ENCODE measurements around the gene RFFL. TPM values are rescaled to one million over a fixed set of nuclear protein-coding genes. Genes with fewer than 3 reads are reported as not detected.
"Not testable (repeated sequence)": the region's sequence is repeated elsewhere in the genome, so short reads cannot be mapped to it uniquely, and the experiment has no call there.

RFFL gene
- total RNA-seq, 1 experiment from 2014 or later = 37.7 TPM

- ChIA-PET CTCF (no interaction called here), POLR2A (ENCODE audit: unreplicated experiment) (no interaction called here)
- H2AFZ ChIP-seq (ENCODE audit: low read length) = no peak overlapping the region
- ATAC-seq (no peak), DNase-seq (no peak)
- no peaks in the 10 kb centered on the region for H3K27me3 ChIP-seq (ENCODE audit: low read length)
- H4K20me1 ChIP-seq (ENCODE audit: low read length) = no peaks in the 10 kb centered on the region
- peaks cover 11% of the 10 kb centered on the region; the same call in 1 of the 2 replicates for H3K4me1 ChIP-seq (ENCODE audit: insufficient read depth, low read length)
- intact Hi-C loops (cut with micrococcal nuclease) = no loop called here
- H3K4me2 ChIP-seq (ENCODE audit: low read length) = no peak overlapping the region
- no peaks in the 10 kb centered on the region for H3K36me3 ChIP-seq (ENCODE audit: low read depth, low read length)
- H3K4me3 ChIP-seq (ENCODE audit: low read length) = no peak overlapping the region
- H3F3A ChIP-seq (ENCODE audit: low read length, unreplicated experiment) = peaks cover 5% of the 10 kb centered on the region
- H3K27ac ChIP-seq (ENCODE audit: low read length) = no peak overlapping the region
- no TSS peak for BruUV-seq (replicated peaks)
- H3K9me2 ChIP-seq (replicated peaks; ENCODE audit: low read length) = no peaks in the 10 kb centered on the region
- no peak for TF ChIP-seq EZH2 (IDR thresholded peaks at IDR 0.05; ENCODE audit: low read length, unreplicated experiment)
- no peak for TF ChIP-seq CTCF (conservative IDR thresholded peaks at IDR 0.05; ENCODE audit: low read depth, low read length)
- TF ChIP-seq EZH2phosphoT487 (IDR thresholded peaks at IDR 0.05; ENCODE audit: borderline replicate concordance, low read length) = no peak
- no peak overlapping the region for H3K9ac ChIP-seq (ENCODE audit: low read length)
- H3K79me2 ChIP-seq (ENCODE audit: low read length) = peaks cover 75% of the 10 kb centered on the region
- no peaks in the 10 kb centered on the region for H3K9me3 ChIP-seq (ENCODE audit: low read length)
Observed at GRCh38 chr17:35046245-35046644, 17.3 kb downstream of the RFFL start.

DNA sequence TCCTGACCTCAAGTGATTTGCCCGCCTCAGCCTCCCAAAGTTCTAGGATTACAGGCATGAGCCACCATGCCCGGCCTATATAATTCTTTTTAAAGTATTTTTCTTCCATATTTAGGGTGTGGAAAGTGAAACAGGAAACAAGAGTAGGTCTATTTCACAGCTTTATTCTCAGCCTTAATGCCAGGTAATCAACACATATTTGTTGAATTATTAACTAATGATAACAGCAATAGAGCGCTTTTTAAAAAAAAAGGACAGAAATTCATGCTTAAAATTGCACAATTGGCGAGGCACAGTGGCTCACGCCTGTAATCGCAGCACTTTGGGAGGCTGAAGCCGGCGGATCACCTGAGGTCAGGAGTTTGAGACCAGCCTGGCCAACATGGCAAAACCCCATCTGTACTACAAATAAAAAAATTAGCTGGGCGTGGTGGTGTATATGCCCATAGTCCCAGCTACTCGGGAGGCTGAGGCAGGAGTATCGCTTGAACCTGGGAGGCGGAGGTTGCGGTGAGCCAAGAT is 18.0 kb downstream of the RFFL start:
- CTCF ChIA-PET; H3K9me2 ChIP-seq (replicated peaks; ENCODE audit: low read length); H3K27me3 ChIP-seq (ENCODE audit: low read length); H3K4me3 ChIP-seq (ENCODE audit: low read length); DNase-seq; H4K20me1 ChIP-seq (ENCODE audit: low read length); H3K27ac ChIP-seq (ENCODE audit: low read length); ATAC-seq; H3K9ac ChIP-seq (ENCODE audit: low read length); BruUV-seq (replicated peaks); H3K9me3 ChIP-seq (ENCODE audit: low read length); H3K36me3 ChIP-seq (ENCODE audit: low read depth, low read length); H3F3A ChIP-seq (ENCODE audit: low read length, unreplicated experiment); POLR2A ChIA-PET (ENCODE audit: unreplicated experiment); H3K4me2 ChIP-seq (ENCODE audit: low read length); intact Hi-C loops (cut with micrococcal nuclease); H2AFZ ChIP-seq (ENCODE audit: low read length): not testable (repeated sequence)
- Histone ChIP-seq H3K79me2 (ENCODE audit: low read length) (peaks cover 73% of the 10 kb centered on the region), H3K4me1 (ENCODE audit: insufficient read depth, low read length) (peaks cover 11% of the 10 kb centered on the region; the same call in 1 of the 2 replicates)

GRCh38 chr17:35044181-35044580 is 19.3 kb downstream of the RFFL start:
- BruUV-seq (replicated peaks) = no TSS peak
- ATAC-seq (no peak), DNase-seq (no peak)
- Histone ChIP-seq H3K4me2 (ENCODE audit: low read length) (no peak overlapping the region), H3K36me3 (ENCODE audit: low read depth, low read length) (no peaks in the 10 kb centered on the region), H3F3A (ENCODE audit: low read length, unreplicated experiment) (peaks cover 5% of the 10 kb centered on the region), H3K27ac (ENCODE audit: low read length) (no peak overlapping the region), H3K4me3 (ENCODE audit: low read length) (no peak overlapping the region), H3K9me2 (replicated peaks; ENCODE audit: low read length) (no peaks in the 10 kb centered on the region), H3K4me1 (ENCODE audit: insufficient read depth, low read length) (peaks cover 11% of the 10 kb centered on the region; the same call in 1 of the 2 replicates), H3K9ac (ENCODE audit: low read length) (no peak overlapping the region), H3K27me3 (ENCODE audit: low read length) (no peaks in the 10 kb centered on the region), H4K20me1 (ENCODE audit: low read length) (no peaks in the 10 kb centered on the region), H2AFZ (ENCODE audit: low read length) (no peak overlapping the region), H3K9me3 (ENCODE audit: low read length) (no peaks in the 10 kb centered on the region), H3K79me2 (ENCODE audit: low read length) (peaks cover 62% of the 10 kb centered on the region)
- POLR2A ChIA-PET (ENCODE audit: unreplicated experiment) = no interaction called here
- CTCF ChIA-PET = no interaction called here
- no peak for TF ChIP-seq CTCF (conservative IDR thresholded peaks at IDR 0.05; ENCODE audit: low read depth, low read length)
- no peak for TF ChIP-seq EZH2 (IDR thresholded peaks at IDR 0.05; ENCODE audit: low read length, unreplicated experiment)
- TF ChIP-seq EZH2phosphoT487 (IDR thresholded peaks at IDR 0.05; ENCODE audit: borderline replicate concordance, low read length) = no peak
- intact Hi-C loops (cut with micrococcal nuclease) = no loop called here

Measured in PC-3 (cell line).